GM21367 (cell line): ENCODE results near the gene ANAPC7.
"Not testable (repeated sequence)": the region's sequence is repeated elsewhere in the genome, so short reads cannot be mapped to it uniquely, and the experiment has no call there.

Source experiments
- ATAC-seq: cut with Tn5 transposase; IDR thresholded peaks from one replicate; pipeline ENCODE4 v1.9.1; 2021; ENCODE audit not compliant: unreplicated experiment

Gene ANAPC7

DNA sequence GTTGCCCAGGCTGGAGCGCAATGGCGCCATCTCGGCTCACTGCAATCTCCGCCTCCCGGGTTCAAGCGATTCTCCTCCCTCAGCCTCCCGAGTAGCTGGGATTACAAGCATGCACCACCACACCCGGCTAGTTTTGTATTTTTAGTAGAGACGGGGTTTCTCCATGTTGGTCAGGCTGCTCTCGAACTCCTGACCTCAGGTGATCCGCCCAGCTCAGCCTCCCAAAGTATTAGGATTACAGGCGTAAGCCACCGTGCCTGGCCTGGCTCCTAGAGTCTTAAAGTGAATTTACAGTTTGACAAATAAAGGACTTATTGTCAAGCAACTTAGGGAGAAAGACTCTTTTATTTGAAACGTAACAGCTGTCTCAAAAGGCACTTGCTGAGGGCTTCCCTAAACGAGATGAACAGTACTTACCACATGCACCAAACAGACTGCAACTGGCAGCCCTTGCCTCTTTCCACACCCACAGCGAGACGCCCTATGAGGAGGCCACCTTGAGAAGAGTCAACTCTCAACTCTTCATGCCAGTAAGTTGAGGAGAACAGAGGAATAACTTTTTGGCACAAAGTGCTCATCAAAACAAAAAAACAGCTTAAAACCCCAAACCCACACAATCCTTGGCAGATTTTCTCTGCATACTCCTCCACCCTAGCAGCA lies 25.2 kb downstream of the ANAPC7 start:
- not testable (repeated sequence) for ATAC-seq

GRCh38 chr12:110373962-110374611 lies 29.4 kb downstream of the ANAPC7 start:
- no peak for ATAC-seq

- ATAC-seq = no peak
These were observed 30.1 kb downstream of the ANAPC7 start for GRCh38 chr12:110373425-110373824.

DNA sequence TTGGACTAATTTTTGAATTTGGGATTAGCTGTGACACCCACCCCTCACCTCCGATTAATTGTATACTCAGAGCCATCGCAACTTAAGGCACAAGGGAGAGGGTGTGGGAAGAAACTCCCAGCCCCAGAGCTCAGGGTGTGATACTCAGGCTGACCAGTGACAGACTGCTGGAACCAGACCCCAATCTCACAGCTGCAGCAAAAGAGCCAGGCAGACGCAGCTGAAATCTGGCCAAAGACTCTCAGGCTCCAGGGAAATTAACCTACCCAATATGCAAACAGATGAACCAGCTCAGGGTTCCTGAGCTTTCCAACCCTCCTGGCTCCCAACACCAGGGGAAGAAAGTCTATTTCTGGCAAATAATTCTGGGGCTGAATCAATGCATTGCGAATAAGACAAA lies 30.5 kb downstream of the ANAPC7 start:
- no peak for ATAC-seq

DNA sequence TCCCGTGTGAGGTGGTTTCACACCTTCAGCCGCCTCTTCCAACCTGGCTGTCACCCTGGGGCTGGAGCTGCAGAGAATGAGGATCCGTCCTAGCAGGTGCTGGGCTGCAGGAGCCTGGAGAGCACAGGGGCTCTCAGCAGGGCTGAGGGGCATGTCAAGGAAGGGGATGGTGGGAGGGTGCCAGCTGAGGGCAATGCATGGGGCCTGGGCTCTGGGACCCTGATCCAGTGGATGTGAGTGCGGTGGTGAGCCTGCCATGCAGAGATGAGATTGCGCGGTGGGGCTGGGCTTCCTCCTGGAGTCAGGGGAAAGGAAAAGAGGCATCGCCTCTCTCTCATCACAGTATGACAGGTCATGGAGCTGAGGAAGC lies 31.5 kb downstream of the ANAPC7 start:
- ATAC-seq = no peak

DNA sequence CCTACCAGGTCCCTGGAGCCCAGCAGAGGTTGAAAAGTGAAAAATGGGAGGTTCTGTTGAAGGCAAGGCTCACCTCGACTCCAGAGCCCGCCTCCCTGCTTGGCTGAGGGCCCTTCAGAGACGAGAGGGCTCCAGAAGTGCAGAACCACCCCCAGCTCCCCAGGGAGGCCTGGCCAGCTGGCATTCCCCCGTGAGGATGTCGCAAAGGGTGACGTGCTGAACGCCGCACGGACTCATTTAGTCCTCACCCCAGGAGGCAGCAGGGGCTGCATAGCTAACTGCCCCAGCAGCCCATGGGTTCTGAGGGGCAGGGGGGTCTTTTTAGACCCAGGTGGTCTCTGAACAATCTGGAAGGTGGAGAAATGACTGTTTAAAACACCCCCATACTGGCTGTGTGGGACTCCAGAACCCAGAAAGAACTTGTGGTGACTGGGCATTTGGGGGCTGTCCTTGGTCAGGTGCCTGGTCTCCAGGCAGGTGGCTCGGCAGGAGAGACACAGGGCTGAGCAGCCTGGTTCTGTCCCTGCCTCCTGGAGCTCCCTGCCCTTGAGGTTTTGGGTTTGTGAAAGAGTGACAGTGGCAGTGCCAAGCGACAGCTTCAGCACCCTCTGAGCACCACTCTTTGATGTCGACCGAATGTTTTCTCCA lies 32.0 kb downstream of the ANAPC7 start:
- ATAC-seq = peak; percentile 46

DNA sequence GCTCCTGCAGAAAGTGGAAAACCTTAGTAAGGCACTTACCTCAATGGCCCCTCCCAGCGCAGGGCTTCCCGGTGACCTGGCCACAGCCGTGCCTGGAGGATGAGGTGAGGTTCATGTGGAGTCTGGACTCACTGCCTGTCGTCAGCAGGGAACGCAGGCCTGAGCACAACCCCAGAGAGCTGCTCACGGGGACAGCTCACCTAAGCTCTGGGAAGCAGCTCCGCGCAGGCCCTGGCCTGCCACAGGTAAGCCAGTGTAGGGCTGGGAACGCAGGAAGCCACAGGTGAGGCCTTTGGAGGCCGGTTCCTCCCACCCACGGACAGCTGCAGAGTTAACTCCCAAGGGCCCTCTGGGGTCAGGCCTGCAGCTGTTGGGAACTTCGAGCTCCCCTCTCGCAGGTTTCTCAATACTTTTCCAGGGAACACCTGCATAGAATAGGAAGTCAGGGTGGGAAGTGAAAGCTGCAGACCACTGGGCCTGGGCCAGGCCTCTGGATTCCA lies 32.7 kb downstream of the ANAPC7 start:
- ATAC-seq = no peak

GRCh38 chr12:110369992-110370391 lies 33.5 kb downstream of the ANAPC7 start:
- ATAC-seq = no peak

GRCh38 chr12:110367181-110367864 lies 36.2 kb downstream of the ANAPC7 start:
- no peak for ATAC-seq

GRCh38 chr12:110366321-110367142 lies 37.0 kb downstream of the ANAPC7 start:
- no peak for ATAC-seq

- ATAC-seq = no peak
These were observed 37.8 kb downstream of the ANAPC7 start for GRCh38 chr12:110365489-110366320.

DNA sequence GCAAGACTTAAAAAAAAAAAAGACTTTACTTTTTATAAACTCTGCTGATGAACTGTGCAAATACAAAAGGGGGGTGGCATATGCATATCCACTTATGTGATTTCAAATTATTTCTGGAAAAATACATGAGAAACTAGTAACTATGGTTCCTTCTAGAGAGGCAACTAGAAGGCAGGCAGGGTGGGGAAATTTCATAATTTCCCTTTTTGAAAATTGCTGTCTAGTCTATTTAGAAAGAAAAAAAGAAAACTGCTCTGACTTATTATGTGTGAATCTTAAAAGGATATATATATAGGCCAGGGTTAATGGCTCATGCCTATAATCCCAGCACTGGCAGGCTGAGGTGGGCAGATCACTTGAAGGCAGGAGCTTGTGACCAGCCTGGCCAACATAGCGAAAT lies 42.3 kb downstream of the ANAPC7 start:
- ATAC-seq = no peak

DNA sequence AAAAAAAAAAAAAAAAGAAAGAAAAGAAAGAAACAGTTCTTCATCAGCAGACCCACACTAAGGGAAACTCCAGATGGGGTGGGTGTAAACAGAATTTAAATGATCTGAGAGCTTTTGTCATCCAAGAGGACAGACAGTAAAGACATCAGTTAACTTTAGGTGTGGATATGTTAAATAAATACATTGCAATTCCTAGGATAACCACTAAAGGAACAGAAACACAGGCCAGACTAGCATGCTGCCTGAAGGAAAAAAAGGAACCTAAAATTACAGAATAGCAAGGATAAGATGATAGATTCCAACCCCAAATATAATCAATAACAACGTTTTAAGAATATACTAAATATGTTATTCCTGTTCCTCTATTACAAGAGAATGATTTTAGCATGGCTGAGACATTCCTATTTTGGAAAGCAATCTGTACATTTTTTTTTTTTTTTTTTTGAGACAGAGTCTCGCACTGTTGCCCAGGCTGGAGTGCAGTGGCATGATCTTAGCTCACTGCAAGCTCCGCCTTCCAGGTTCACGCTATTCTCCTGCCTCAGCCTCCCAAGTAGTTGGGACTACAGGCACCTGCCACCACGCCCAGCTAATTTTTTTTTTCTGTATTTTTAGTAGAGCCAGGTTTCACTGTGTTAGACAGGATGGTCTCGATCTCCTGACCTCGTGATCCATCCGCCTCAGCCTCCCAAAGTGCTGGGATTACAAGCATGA lies 45.0 kb downstream of the ANAPC7 start:
- ATAC-seq = not testable (repeated sequence)

- no peak for ATAC-seq
These were observed 48.4 kb downstream of the ANAPC7 start for GRCh38 chr12:110355073-110355472.

DNA sequence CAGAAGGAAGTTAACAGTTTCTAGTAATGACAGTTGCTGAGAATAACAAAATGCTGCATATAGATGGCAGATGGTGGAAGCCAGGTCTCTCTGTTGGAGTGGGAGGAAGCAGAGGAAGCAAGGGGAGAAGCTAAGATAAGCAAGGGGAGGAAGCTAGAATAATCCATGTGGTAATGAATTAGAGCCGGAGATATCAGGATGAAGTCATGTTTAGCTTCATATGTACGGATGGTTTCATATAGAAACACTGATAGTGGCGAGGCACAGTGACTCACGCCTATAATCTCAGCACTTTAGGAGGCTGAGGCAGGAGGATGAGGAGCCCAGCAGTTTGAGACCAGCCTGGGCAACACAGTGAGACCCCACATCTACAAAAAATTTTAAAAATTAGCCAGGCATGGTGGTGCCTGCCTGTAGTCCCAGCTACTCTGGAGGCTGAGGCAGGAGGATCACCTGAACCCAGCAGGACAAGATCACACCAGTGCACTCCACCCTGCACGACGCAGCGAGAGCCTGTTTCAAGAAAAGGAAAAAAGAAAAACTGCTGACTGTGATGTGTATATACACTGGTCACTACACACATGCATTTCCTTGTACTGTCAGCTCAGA lies 49.2 kb downstream of the ANAPC7 start:
- no peak for ATAC-seq

- ATAC-seq = no peak
These were observed 50.1 kb downstream of the ANAPC7 start for GRCh38 chr12:110353211-110353965.

DNA sequence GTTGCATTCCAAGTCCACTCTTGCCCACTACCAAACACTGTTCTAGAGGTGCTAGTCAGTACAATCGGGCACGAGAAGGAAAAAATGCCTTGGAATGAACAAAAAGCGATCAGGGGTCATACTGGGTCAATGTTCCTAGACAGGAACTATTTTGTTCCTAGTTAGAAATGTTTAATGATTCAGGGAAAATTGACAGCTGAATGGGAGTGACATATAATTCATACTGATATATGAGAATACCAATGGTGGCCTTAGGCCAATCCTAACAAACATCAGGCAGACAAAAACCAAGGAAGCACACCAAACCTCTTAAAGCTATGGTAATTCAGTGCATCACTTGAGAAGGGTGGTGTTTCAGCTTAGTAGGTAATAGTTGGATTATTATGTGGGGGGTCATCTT lies 51.1 kb downstream of the ANAPC7 start:
- no peak for ATAC-seq

GRCh38 chr12:110351119-110351518 lies 52.4 kb downstream of the ANAPC7 start:
- no peak for ATAC-seq
